GM04504 (cell line): Measurements from ENCODE around the gene CCL17.
"Not testable (repeated sequence)": the region's sequence is repeated elsewhere in the genome, so short reads cannot be mapped to it uniquely, and the experiment has no call there.

Experiments used
- DNase-seq: peaks from one replicate; pipeline ENCODE4 v3.0.0-alpha.2; 2012; ENCODE audit warnings: low read depth

Gene CCL17

DNA sequence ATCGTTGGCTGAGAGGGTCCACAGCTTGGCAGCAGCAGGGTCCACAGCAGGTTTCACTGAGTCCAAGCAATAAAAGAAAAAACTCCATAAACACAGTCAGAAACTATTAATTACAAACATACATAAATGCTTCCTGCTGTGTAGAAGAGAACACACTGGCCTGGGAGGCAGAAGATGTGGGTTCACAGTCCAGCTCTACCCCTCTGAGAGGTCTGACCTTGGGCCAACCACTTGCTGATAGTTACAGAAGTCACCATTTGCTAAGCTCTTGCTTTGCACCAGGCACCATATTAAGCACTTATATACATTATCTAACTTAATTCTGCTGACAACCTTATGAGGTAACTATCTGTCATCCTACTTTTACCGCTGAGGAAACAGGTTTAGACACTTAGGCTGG is 27.9 kb downstream of the CCL17 start:
- DNase-seq: no peak

DNA sequence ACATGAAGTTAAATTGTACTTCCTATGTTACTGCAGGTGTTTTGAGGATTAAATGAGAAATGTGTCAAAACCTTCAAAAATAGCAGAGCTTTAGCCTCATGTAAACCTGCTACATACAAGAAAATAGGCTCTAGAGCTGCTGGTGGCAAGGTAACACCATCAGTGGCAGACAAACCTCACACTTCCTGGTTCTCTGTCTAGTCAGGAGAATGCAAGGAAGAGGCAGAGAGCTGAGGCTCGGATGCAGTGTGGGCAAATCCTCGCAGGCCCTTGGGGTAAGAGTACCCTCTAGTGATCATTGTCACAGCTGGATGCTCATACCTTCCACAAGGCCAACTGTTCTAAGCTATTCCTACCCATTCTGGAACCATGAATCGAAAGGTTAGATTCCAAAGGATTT is 28.4 kb downstream of the CCL17 start:
- no peak for DNase-seq

DNA sequence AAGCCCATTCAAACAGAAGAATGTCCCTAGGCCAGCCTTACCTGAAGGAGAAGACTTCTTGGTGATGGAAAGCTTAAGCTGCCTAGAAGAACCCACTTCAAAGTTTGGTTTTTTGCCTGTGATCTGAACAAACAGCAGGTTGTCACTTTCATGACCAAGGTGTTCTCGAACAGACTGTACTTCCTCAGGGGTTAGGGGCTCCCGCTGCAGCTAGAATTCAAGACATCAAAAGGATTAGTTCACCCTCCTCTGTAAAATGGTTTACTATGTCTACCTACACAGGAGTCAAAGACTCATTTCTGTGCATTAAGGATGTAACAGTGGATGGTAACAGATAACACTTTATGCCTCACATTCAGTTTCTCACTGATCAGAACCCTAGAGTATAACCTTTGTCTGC is 29.4 kb downstream of the CCL17 start:
- no peak for DNase-seq

- no peak for DNase-seq
Measured at GRCh38 chr16:57435838-57436237, 31.3 kb downstream of the CCL17 start.

DNA sequence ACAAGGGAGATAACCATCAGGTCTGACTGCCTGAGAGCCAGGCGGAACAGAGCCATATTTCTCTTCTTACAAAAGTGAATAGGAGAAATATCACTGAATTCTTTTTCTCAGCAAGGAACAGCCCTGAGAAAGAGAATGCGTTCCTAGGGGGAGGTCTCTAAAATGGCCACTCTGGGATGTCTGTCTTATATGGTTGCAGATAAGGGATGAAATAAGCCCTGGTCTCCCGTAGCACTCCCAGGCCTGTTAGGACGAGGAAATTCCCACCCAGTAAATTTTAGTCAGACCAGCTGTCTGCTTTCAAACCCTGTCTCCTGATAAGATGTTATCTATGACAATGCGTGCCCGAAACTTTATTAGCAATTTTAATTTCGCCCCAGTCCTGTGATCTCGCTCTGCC is 35.4 kb downstream of the CCL17 start:
- DNase-seq: not testable (repeated sequence)

GRCh38 chr16:57440551-57440950 is 36.0 kb downstream of the CCL17 start:
- DNase-seq: not testable (repeated sequence)

GRCh38 chr16:57444711-57445110 is 40.1 kb downstream of the CCL17 start:
- no peak for DNase-seq

DNA sequence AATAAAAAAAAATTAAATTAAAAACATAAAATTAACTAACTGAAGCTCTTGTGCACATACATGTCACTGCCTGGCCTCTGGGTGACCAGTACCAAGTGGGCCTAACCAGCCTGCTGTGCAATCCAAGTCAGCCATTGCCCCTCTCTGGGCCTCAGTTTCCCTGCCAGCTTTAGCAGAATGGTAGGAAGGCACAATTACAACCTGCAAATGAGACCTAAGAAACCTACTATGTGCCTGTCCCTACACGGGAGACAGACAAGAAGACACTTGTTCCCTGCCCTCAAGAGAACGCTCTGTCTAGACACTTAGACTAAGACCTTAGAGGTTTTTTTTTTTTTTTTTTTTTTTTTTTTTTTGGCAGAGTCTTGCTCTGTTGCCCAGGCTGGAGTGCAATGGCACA is 40.9 kb downstream of the CCL17 start:
- DNase-seq: no peak

GRCh38 chr16:57446531-57447185 is 42.1 kb downstream of the CCL17 start:
- no peak for DNase-seq

GRCh38 chr16:57447186-57447962 is 42.8 kb downstream of the CCL17 start, which contains the start of the genes CIAPIN1 and COQ9:
CIAPIN1 (minus strand) TSS chr16:57447385; CDS start chr16:57440928, 6,457 bp downstream.
COQ9 (plus strand) TSS chr16:57447479; CDS start chr16:57447506, 27 bp downstream.
- DNase-seq: peak; percentile 87

- DNase-seq: no peak
Measured at GRCh38 chr16:57452021-57452420, 47.5 kb downstream of the CCL17 start.

DNA sequence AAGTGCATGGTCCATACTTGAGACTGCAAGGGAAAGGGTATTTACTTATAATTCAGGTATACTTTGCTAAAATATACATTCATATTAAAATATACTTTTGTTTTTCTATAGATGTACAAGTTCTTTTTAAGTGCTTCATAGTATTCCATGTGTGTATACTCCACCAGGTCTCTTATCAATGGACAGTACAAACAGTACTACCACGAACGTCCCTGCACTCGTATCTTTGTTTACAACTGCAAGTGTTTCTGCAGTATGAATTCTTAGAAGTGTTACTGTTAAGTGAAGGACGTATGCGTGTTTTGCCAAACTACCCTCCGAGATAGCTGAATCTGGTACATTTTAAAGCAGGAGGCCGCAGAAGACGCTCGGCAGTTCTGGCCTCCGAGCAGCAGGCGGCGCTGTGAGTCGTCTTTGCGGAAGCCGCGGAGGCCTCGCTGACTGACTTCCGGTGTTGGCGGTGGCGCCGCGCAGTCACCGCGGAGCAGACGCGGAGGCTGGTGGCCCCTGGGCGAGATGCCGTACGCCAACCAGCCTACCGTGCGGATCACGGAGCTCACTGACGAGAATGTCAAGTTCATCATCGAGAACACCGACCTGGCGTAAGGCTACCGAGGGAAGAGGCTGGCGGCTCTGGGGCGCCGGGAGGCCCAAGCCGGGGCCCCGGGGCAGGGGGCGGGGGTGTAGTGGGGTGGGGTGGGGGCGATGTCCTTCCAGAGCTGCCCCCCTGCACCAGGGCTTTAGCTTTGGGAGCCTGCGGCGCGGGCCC is 57.8 kb downstream of the CCL17 start, which contains the start of gene POLR2C:
POLR2C (plus strand) TSS at position 471 of the 769 bp plus-strand sequence; CDS start at position 517, 46 bp downstream.
- DNase-seq: peak; percentile 57

DNA sequence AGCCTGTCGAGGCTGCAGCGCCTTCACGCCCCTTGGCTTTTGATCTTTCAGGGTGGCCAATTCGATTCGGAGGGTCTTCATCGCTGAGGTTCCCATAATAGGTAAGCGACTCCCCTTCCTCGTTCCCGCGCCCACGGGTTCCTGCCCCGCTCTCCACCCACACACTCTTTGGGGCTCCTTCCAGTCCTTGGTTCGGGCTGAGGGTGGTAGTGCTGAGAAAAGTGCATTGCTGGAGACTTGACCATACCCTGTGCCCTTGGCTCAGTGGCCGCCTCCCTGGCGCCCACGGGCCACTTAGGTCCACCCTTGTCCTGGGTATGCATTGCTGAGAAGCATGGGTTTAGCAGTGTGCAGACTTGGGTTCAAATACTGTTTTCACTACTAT is 58.4 kb downstream of the CCL17 start:
- no peak for DNase-seq

DNA sequence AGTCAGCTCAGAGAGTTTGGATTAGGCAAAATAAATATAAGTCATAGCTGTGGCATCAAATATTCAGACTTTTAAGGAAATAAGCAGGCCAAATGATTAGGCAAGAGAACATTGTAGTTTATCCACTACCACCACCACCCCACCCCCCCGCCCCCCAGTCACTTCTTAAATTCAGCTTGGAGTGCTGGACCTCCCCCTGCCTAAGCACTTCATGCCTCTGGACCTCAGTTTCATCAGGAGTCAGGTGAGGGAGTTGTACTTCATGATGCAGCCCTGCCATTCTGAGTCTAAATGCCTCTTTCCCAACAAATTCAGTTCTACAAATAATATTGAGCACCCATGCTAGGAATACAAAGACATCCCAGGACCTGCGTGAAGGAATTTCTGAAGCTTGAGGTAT is 60.0 kb downstream of the CCL17 start:
- no peak for DNase-seq
